Kidney tubule cell (primary cell): Measurements from ENCODE around the gene GRID1.
"Not testable (repeated sequence)": the region's sequence is repeated elsewhere in the genome, so short reads cannot be mapped to it uniquely, and the experiment has no call there.

ENCODE experiments used
- DNase-seq: peaks from one replicate; pipeline ENCODE4 v3.0.0-alpha.2; 2018; ENCODE audit warnings: low spot score

Gene GRID1

DNA sequence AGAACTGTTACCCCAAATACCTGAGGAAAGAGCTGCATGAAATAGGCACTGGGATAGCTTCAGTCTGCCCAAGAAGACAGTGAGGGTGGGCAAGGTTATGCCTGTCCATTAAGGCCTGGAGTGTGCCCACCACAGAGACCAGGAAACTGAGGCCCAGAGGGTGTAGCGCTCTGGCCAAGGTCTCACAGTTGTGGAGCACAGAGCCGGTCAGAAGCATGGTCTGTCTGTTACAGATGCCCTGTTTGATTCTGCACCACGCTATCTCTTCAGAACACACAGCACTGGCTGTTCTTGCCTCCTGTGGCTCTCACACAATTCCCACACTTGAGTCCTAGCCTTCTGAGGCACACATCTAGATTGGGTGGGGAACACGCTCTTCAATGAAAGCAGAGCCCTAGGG lies 261.4 kb downstream of the GRID1 start:
- DNase-seq, result no peak

DNA sequence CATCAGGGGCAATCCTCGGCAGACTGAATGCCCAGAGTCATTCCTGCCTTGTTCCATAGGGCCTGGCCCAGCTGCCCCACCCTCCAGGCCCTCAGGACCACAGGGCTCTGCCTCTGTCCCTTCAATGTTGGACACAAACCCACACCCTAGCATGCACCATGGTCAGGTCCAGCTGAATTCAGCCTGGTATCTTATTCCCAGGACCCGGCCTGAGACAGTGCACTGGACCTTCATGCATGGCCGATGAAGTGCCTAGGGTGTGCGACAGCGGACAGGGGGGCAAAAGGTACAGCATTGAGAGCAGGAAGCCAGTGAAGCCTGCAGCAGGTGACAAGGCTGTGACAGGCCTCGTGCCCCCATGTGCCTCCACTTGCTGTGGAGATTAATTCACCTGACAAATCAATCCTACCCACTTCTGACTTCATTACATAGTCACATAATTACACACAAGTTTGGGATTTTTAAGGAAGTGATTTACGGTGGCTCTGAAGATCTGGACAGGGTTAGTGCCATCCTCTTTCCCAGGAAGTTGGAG lies 261.9 kb downstream of the GRID1 start:
- DNase-seq, result no peak

DNA sequence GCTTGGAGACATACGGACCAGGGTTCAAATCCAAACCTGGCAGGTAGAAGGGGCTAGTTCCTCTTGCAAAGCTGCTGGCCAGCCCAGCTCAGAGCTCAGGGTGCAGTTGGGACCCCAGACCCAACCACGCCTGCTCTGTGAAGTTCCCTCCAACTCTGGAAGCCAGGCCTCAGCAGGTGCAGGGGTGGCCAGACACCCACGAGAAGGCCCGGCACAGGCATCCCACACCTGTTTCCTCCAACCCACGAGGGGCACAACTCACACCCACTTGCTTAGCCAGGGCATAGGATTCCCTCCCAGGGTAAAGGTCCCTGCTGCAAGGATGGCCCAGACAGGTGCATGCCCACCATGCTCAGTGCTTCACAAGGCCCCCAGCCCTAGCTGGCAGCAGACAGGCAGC lies 262.4 kb downstream of the GRID1 start:
- no peak for DNase-seq

DNA sequence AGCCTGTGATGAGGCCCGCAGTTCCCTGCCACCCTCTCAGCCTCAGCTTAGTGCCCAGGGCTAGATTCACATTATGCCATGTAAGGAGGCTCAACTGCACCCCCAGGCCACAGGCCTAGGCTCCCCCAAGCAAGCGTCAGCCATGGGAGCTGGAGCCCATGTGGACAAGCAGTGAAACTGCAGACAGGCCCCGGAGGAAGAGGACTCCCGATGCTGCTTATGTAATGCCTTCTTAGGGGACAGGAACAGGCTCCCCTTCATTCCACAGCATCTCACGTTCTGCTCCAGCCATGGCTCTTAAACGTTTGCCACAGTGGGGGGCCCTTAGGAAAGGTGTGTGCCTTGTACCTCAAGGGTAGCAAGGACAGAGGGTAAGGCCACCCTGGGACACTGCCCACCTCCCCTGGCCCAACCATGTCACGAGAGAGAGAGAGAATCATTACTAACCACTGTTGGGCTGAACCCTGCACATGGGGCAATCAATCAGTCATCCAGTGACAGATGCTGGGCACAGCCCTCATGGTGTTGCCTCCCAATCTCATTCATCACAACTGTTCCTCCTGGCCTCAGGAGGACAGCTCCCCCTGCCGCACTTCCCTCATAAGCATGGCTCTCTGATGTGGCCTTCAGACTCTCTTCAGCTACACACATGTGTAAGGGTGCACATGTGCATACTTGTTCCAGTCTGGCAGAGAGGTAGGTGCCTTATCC lies 263.0 kb downstream of the GRID1 start:
- DNase-seq, result no peak

DNA sequence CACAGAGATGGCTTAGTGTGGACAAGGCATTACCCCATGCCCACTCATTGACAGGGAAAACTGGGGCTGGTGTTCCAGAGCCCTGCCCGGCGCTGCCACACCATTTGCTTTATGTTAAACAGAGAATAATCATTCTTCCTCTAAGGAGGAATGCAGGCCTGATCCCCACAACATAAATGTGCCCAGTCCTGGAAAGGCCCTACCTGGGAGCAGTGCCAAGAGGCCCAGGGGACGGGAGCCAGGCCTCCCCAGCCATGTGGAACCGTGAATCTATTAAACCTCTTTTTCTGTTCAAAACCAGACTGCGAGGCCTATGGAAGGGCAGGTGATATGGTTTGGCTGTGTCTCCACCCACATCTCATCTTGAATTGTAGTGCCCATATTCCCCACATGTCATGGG lies 264.1 kb downstream of the GRID1 start:
- DNase-seq, result no peak

DNA sequence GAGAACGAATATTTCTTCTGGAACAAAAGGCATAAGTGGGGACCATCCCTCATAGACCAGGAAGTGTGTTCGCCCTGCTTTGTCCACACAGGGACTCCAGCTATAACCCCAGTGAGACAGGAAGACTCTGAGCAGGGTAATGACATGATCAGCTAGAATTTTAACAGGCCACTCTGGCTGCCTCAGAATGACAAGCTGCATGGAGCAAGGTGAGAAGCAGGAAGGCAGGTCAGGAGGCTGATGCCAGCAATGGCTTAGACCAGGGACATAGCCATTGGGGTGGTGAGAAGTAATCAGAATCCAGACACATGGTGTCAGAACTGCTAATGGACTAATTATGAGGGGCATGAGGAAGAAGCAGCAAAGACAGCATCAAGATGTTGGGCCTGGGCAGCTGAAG lies 264.6 kb downstream of the GRID1 start:
- no peak for DNase-seq

DNA sequence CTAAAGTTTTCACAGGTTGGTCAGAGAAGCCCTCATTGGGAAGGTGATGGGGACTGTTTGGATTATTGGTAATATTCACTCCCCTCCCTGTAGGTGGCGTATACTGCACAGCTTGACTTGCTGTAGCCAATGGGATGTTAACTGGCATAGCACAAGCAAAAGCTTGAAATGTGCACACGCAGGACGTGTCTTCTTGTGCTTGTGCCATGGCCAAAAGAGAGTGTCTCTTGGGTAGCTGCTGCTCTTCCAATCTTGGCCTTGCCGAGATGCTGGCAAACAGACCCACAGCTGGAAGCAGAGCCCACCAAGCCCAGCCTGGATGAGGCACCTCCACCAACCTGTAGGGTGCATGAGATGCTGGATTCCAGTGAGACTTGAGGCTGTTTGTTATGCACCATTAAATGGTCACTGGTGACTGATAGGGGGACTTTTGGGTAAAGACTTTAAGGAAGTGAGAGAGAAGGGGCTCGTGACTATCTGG lies 266.0 kb downstream of the GRID1 start:
- DNase-seq, result peak; percentile 45

DNA sequence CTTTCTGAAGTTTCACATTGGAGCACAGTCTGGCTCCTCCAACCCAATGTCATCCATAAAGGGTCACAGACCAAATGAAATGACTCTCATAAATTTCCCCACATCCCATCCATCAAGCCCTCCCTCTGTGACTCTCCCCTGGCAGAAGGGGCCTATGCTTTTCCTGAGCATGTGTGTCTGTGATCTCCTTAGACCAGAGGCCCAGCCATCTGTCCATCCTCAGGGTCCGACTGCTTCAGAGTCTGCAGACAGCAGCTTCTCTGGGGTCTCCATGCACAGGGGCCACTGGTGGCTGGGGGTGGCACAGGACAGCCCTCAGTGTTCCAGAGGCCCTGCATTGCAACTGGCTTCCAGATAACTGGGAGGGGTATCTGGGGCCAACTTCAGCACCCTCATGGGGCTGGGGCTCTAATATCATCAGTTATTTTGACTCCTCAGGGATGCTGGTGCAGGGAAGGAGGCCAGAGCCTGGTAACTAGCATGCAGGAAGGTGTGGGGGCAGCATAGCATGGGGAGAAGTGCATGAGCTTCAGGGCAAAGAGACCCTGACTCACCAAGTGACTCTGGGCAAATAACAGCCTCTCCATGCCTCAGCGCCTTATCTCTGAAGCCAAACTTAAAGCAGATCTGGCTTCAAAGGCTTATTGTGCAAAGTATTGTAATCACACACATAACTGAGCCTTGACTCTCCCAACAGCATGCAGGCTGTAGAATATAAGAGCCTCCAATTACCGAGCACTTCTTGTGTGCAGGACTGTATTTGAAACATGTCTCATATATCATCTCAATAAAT lies 266.9 kb downstream of the GRID1 start:
- DNase-seq, result no peak

DNA sequence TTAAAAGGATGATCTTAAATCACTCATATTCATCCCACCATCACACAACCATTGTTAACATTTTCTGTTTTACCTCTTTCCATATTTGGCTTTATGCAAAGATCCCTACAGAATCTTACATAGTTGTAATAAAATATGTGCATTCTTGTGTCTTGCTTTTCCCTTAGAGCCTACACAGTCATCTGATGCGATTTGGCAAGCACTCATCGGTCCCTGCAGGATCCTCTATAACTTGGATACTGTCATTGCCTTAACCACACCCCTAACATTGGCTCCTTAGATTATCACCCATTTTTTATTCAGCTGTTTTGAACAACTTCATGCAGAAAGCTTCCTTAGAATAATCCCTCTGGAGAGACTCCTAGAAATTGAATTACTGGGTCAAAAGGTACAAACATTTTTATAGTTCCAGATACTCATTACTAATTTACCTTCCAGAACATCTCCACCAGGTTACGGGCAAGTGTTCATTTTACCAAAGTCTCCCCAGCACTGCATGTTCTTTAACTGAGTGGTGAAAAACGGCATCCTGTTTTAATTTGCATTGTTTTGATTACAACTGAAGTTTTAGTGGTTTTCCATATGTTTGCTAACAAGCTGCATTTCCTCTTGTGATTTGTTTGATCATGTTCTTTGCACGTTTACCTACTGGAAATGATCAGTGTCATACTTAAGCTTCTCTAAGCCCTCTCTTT lies 268.3 kb downstream of the GRID1 start:
- DNase-seq, result no peak

DNA sequence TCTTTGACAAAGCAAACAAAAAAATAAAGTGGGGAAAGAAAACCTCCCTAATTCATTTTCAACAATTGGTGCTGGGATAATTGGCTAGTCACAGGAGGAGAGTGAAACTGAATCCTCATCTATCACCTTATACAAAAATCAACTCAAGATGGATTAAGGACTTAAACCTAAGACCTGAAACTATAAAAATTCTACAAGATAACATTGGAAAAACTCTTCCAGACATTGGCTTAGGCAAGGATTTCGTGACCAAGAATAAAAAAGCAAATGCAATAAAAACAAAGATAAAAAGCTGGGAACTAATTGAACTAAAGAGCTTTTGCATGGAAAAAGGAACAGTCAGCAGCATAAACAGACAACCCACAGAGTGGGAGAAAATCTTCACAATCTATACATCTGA lies 271.5 kb downstream of the GRID1 start:
- not testable (repeated sequence) for DNase-seq

DNA sequence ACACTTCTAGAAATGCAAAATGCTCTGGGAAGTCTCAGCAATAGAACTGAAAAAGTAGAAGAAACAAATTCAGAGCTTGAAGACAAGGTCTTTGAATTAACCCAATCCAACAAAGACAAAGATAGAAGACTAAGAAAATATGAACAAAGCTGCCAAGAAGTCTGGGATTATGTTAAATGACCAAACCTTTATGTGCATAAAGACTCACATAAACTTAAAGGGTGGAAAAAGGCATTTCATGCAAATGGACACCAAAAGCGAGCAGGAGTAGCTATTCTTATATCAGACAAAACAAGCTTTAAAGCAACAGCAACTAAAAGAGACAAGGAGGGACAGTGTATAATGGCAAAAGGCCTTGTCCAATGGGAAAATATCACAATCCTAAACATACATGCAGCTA lies 274.3 kb downstream of the GRID1 start:
- not testable (repeated sequence) for DNase-seq

DNA sequence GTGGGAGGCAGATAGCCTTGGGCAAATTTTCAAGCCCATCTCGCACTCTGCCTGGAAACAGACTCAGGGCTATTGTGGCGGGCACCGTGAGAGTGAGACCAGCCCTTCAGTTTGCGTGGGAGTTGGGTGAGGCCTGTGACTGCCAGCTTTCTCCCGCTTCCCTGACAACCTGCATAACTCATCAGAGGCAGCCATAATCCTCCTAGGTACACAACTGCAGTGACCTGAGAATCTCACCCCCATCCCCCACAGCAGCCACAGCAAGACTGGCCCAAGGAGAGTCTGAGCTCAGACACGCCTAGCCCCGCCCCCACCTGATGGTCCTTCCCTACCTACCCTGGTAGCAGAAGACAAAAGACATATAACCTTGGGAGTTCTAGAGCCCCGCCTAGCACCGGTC lies 275.4 kb downstream of the GRID1 start:
- no peak for DNase-seq

DNA sequence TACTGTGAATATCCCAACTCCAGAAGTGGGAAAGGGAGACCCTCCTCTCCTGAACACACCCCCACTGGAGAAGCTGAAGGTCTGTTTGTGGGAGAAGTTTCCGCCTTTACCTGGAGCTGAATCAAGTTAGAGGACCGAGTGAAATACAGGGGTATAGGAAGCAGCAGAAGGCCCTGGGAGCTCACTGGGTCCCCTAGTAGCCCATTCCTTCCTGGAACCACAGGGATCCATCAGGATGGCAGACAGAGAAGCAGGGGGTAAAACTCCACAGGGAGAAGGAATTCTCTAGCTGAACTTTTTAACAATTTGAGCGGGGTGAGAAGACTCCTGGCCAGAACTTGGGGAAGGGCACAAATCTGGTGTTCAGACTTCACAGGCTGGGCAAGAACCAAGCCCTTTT lies 275.8 kb downstream of the GRID1 start:
- DNase-seq, result no peak

DNA sequence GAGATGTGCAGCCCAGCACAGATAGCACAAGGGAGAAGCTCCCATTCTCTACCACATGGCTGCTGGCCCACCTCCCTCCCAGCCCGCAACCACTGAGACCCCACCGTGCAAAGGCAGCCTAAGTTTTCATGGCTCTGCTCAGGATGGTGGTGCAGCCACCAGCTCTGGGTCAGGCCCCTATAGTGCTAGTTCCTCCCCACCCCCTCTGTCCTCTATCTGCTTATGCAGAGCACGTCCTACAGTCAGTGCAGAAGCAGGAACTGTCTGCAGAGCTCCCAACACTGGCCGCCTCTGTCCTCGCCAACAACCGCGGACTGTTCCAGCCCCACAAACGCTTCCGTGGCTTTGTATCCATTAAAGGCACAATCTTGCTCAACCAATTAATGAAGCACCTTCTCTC lies 278.9 kb downstream of the GRID1 start:
- DNase-seq, result no peak

DNA sequence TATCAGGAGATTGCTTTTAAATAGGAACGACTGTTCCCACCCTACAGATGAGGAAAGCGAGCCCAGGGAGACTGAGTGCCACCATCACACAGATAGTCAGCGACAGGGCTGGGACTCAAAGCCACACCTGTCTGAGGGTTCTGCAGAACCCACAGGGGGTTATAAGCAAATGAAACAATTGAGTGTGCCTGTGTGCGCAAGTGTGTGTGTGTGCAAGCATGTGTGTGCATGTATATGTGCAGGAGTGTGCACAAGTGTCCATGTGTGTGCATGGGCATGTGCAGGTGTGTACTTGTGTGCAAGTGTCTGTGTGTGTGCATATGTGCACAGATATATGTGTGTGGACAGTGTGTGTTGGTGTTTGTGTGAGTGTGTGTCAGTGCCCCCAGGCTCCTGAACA lies 280.2 kb downstream of the GRID1 start:
- no peak for DNase-seq

DNA sequence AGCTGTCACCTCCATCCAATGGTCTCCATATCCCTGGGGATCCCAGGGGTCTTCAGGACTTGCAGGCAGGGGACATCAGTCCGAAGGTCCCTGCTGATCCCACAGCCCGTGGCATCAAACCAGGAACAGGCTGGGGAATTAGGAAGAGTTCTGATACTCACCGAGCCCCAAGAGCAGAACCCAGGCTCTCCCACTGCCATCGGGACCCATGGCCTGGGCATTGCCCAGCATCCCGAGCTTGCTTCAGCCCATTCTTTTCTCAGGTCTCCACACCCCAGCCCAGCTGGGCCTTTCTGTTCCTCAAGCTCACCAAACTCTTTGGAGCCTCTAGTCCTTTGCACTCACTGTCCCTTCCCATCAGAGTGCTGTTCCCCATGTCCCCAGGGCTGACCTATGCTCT lies 280.9 kb downstream of the GRID1 start:
- no peak for DNase-seq

DNA sequence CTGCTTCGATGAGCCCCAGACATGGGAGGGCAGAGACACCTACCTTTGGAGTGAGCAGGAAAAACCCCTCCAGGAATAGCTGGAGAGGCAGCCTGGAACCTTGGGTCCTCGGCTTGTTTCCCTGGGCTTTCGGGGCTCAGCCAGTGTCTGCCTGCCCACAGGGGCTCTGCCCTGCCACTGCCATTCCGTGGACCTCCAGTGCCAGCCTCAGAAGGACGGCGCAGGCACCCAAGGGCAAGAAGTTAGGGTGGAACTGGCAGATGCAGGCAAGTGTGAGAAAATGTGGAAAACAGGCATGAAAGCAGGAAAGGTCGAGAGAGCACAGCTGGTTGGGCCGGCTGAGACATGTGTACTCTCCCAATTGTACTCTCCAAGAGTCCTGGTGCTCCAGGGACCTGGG lies 281.5 kb downstream of the GRID1 start:
- no peak for DNase-seq

DNA sequence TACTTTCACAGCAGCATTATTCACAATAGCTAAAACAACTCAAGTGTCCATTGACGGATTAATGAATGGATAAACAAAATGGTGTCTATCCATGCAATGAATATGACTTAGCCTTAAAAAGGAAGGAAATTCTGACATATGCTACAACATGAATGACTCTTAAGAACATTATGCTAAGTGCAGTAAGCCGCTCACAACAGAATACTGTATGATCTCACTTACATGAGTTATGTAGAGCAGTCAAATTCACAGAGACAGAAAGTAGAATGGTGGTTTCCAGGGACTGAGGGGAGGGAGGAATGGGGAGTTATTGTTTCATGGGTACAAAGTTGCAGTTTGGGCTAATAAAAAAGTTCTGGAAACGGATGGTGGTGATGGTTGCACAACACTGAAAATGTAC lies 282.0 kb downstream of the GRID1 start:
- DNase-seq, result no peak

DNA sequence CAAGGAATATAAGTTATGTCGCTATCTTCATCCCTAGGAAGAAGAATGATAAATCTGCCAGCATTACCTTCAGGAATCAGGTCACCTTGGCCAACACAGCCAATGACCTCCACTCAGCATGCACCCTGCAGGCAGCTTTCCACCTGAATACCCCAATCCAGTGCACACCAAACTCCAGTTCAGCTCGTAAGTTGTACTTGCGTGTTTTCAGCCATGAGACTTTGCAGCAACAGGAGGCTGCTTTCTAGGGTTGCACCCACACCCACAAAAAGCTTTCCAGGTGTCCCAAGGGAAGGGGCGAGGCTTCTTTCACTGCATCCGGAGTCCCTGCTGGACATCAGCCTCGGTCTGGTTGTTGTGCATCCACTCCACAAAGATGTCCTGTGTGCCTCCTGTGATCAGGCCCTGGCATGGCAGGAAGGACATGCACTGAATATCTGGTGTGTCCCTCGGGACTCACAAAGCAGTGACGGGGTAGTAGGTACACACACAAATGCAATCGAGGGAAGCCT lies 282.9 kb downstream of the GRID1 start:
- DNase-seq, result no peak

DNA sequence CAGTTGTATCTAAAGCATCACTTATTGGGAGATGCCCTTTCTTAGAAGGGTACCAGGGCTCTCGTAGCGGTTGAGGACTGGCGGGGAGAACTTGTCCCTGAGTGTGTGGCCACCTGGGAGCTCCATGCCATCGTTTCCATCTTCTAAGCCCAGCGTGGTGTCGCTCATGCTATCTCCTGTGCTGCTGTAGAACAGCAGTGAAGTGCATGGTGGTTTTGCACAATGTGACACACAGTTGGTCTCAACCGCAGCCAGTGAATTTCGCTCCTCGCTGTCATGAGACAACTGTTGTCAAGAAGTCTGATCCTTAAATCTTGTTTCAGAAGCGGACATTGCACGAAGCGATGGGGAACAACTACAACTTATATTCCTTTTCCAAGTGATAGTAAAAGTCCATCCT lies 283.4 kb downstream of the GRID1 start:
- DNase-seq, result no peak

DNA sequence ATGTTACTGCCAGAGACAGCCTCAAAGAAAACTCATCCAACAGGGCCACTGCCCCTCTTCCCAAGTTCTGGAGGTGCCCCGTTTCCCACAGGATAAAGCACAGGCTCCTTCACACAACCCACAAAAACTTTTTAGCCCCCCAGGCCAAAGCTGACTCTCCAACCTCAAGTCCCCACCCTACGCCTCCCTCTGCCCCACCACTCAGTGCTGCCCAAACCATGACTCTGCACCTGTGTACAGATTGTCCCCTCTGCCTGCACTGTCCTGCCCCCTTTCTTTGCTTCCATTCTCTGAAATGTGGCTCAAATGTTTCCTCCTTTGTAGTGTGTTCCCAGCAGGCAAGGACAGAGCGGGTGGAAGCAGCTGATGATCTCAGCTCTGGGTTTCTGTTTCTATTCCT lies 284.0 kb downstream of the GRID1 start:
- no peak for DNase-seq

DNA sequence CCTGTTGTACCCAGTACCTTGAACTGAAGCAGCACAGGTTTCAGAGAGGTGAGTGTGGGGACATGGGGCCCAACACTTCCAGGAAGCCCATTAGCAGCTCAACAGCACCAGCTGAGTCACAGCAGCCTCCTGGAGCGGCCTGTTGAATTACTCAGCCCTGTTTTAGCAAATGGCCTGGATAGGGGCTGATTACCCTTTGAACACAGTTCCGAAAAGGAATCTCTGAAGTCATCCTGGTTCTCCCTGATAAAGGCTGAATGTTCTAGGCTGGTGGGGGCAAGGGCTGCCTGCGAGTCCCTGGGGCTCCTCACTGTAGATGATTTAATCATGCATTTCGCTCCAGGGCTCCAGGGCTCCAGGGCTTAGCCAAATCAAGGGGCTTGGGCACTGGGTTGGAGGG lies 287.5 kb downstream of the GRID1 start:
- DNase-seq, result peak; percentile 66

DNA sequence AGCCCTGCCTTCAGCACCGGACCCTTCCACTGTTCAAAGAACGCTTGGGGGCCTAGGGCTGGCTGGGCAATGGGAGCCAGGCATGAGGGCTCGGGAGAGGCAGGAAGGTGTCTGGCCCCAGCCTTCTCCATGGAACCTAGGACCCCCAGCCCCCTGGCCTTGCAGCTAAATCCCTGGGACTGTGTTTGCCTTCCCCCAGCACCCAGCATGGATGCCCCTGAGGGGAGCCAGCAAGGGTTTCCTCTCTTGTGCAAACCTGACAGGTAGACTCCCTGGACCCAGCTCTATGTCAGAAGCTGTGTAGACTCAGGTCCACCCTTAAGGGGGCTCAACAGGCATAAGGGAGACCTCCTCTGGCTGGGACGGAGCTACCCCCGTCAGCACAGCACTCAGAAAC lies 288.0 kb downstream of the GRID1 start:
- no peak for DNase-seq
